Fibroblast of lung (primary cell): ENCODE data around the gene NOL4L.

Experiments used
- CTCF ChIP-seq, 2 donors: IDR thresholded peaks in 1 of 2; conservative IDR thresholded peaks in 1 of 2; 1 replicate in 1 of 2; 2 replicates in 1 of 2; pipeline ENCODE4 v1.5.1; 2011 to 2012; ENCODE audit warnings: low read length in 2 of 2, control low read depth in 1 of 2, inconsistent platforms in 1 of 2, low read depth in 1 of 2, mild to moderate bottlenecking in 1 of 2
- EZH2 ChIP-seq: IDR thresholded peaks from 2 replicates; pipeline ENCODE4 v1.5.1; 2012; ENCODE audit warnings: low read length, control low read depth, mild to moderate bottlenecking; ENCODE audit errors: missing control alignments

- TF ChIP-seq EZH2 (no peak), CTCF (conservative IDR thresholded peaks at IDR 0.05 in 1 of 2, IDR thresholded peaks at IDR 0.05 in 1 of 2; ENCODE audit: low read depth in 1 of 2, low read length in 2 of 2) (no peak)
Measured at GRCh38 chr20:32441638-32442037, 143.5 kb downstream of the NOL4L start.
